ENCODE results near the gene ABCD4. TPM values are rescaled to one million over a fixed set of nuclear protein-coding genes. Genes with fewer than 3 reads are reported as not detected.

ABCD4 gene
- total and polyA plus RNA-seq, 4 donors: 20.4 to 34.4 (median 29.1) TPM

DNA sequence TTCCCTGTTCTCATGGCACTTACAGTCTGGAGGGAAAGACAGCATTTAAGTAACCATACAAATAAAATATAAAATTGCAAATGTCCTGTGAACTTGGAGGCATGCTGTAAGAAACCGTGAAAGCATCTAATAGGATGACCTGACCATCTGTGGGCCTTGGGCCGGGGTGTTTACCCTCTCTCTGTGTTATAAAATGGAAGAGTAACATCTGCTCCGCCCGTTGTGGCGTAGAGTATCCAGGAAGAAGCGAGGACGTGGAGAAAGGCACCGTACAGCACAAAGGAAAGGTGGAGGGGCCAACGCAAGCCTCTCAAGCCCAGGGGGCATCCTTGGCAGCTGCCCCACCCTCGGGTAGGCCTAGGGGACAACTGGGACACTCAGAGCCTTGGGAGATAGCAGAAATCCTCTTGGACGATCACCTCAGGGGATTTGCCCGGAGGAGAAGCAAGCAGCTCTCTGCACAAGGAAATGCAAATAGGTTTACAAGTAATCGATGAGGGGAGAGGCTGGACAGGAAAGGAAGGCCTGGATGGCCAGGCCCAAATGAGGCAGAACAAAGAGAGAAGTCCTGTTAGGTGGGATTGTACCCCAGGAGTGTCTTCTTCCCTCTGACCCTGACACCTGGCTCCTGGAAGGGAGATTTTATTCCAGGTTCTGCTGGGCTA lies 37.3 kb downstream of the ABCD4 start:
- TF ChIP-seq, protein P1, sequence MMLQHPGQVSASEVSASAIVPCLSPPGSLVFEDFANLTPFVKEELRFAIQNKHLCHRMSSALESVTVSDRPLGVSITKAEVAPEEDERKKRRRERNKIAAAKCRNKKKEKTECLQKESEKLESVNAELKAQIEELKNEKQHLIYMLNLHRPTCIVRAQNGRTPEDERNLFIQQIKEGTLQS (IDR thresholded peaks at IDR 0.05): no peak
- TF ChIP-seq RAD21 (IDR thresholded peaks at IDR 0.05): no peak
- no peak for TF ChIP-seq YY1 (IDR thresholded peaks at IDR 0.05)
- TF ChIP-seq HNF4A (conservative IDR thresholded peaks at IDR 0.05): no peak
- no peak for TF ChIP-seq GABPA (IDR thresholded peaks at IDR 0.05 in 1 of 2, conservative IDR thresholded peaks at IDR 0.05 in 1 of 2)
- no peak for TF ChIP-seq RXRA (IDR thresholded peaks at IDR 0.05)
- TF ChIP-seq TAF1 (conservative IDR thresholded peaks at IDR 0.05): no peak
- TF ChIP-seq, protein P2, sequence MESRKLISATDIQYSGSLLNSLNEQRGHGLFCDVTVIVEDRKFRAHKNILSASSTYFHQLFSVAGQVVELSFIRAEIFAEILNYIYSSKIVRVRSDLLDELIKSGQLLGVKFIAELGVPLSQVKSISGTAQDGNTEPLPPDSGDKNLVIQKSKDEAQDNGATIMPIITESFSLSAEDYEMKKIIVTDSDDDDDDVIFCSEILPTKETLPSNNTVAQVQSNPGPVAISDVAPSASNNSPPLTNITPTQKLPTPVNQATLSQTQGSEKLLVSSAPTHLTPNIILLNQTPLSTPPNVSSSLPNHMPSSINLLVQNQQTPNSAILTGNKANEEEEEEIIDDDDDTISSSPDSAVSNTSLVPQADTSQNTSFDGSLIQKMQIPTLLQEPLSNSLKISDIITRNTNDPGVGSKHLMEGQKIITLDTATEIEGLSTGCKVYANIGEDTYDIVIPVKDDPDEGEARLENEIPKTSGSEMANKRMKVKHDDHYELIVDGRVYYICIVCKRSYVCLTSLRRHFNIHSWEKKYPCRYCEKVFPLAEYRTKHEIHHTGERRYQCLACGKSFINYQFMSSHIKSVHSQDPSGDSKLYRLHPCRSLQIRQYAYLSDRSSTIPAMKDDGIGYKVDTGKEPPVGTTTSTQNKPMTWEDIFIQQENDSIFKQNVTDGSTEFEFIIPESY (IDR thresholded peaks at IDR 0.05): no peak
- TF ChIP-seq, protein P3, sequence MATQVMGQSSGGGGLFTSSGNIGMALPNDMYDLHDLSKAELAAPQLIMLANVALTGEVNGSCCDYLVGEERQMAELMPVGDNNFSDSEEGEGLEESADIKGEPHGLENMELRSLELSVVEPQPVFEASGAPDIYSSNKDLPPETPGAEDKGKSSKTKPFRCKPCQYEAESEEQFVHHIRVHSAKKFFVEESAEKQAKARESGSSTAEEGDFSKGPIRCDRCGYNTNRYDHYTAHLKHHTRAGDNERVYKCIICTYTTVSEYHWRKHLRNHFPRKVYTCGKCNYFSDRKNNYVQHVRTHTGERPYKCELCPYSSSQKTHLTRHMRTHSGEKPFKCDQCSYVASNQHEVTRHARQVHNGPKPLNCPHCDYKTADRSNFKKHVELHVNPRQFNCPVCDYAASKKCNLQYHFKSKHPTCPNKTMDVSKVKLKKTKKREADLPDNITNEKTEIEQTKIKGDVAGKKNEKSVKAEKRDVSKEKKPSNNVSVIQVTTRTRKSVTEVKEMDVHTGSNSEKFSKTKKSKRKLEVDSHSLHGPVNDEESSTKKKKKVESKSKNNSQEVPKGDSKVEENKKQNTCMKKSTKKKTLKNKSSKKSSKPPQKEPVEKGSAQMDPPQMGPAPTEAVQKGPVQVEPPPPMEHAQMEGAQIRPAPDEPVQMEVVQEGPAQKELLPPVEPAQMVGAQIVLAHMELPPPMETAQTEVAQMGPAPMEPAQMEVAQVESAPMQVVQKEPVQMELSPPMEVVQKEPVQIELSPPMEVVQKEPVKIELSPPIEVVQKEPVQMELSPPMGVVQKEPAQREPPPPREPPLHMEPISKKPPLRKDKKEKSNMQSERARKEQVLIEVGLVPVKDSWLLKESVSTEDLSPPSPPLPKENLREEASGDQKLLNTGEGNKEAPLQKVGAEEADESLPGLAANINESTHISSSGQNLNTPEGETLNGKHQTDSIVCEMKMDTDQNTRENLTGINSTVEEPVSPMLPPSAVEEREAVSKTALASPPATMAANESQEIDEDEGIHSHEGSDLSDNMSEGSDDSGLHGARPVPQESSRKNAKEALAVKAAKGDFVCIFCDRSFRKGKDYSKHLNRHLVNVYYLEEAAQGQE (IDR thresholded peaks at IDR 0.05): no peak
- no peak for TF ChIP-seq FOXA2 (IDR thresholded peaks at IDR 0.05)
- TF ChIP-seq SP1 (IDR thresholded peaks at IDR 0.05): no peak
- no peak for TF ChIP-seq HNF4G (IDR thresholded peaks at IDR 0.05)
- TF ChIP-seq, protein P4, sequence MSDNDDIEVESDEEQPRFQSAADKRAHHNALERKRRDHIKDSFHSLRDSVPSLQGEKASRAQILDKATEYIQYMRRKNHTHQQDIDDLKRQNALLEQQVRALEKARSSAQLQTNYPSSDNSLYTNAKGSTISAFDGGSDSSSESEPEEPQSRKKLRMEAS (IDR thresholded peaks at IDR 0.05): no peak
- no peak for TF ChIP-seq JUND (IDR thresholded peaks at IDR 0.05)
- no peak for TF ChIP-seq EGR1 (IDR thresholded peaks at IDR 0.05; ENCODE audit: low read depth in 2 of 2)
- TF ChIP-seq, protein P5, sequence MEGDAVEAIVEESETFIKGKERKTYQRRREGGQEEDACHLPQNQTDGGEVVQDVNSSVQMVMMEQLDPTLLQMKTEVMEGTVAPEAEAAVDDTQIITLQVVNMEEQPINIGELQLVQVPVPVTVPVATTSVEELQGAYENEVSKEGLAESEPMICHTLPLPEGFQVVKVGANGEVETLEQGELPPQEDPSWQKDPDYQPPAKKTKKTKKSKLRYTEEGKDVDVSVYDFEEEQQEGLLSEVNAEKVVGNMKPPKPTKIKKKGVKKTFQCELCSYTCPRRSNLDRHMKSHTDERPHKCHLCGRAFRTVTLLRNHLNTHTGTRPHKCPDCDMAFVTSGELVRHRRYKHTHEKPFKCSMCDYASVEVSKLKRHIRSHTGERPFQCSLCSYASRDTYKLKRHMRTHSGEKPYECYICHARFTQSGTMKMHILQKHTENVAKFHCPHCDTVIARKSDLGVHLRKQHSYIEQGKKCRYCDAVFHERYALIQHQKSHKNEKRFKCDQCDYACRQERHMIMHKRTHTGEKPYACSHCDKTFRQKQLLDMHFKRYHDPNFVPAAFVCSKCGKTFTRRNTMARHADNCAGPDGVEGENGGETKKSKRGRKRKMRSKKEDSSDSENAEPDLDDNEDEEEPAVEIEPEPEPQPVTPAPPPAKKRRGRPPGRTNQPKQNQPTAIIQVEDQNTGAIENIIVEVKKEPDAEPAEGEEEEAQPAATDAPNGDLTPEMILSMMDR (IDR thresholded peaks at IDR 0.05; ENCODE audit: low read depth, low read length, missing input control): no peak
- no peak for TF ChIP-seq FOXA1 (IDR thresholded peaks at IDR 0.05)
- no peak for DNase-seq (ENCODE audit: low spot score)
- 78% methylated on average over 13 of the region's 13 CpGs for WGBS

More for the DNA sequence above, 37.3 kb downstream of the ABCD4 start:
- Histone ChIP-seq H3K9me3 (ENCODE audit: control insufficient read depth in 4 of 4, low read length in 3 of 4) (no peaks in the 10 kb centered on the region), H3K27ac (ENCODE audit: low read depth in 1 of 2, low read length in 2 of 2) (no peak overlapping the region), H3K4me3 (ENCODE audit: low read depth in 1 of 3, low read length in 3 of 3) (no peak overlapping the region), H3K27me3 (ENCODE audit: control insufficient read depth in 4 of 4, insufficient read depth in 4 of 4, low read length in 3 of 4) (no peaks in the 10 kb centered on the region), H3K4me1 (ENCODE audit: control insufficient read depth in 4 of 4, insufficient read depth in 4 of 4, low read length in 3 of 4) (no peaks in the 10 kb centered on the region), H3K36me3 (ENCODE audit: control insufficient read depth in 4 of 4, insufficient read depth in 3 of 4, low read depth in 1 of 4, low read length in 3 of 4) (no peaks in the 10 kb centered on the region), H3K9ac (ENCODE audit: low read depth in 1 of 2, low read length in 2 of 2) (no peak overlapping the region)

All from liver (tissue), 9 donors.